Activated CD8-positive, alpha-beta T cell treated with anti-CD3 and anti-CD28 coated beads for 36 hours (primary cell): Measurements from ENCODE around the gene UBA7. TPM values are rescaled to one million over a fixed set of nuclear protein-coding genes. Genes with fewer than 3 reads are reported as not detected.
A peak's percentile ranks its signal among the peaks of the same experiment; 100 is the strongest.

Experiments
- ATAC-seq: fragments of 200-7000 bp; cut with Tn5 transposase; one replicate; pipeline ENCODE4 v1.10.0; 2021; ENCODE audit warnings: mild to moderate bottlenecking, moderate library complexity
- CTCF ChIA-PET: fragments of 350-600 bp; sonication (Branson Sonifier 250); formaldehyde crosslinking; loops from one replicate; lab custom pipeline; 2021; ENCODE audit warnings: antibody characterized with exemption; lab: Charles Lee
- POLR2A ChIA-PET: fragments of 350-600 bp; sonication (Branson Sonifier 250); formaldehyde crosslinking; loops from one replicate; lab custom pipeline; 2021; ENCODE audit warnings: antibody characterized with exemption; lab: Charles Lee
- DNase-seq: peaks from one replicate; pipeline ENCODE4 v3.0.0-alpha.2; 2020
- H3K27ac Mint-ChIP-seq: one replicate; pipeline ENCODE4 v1.8.0; 2021; ENCODE audit warnings: mild to moderate bottlenecking, mixed read lengths
- H3K27me3 Mint-ChIP-seq: one replicate; pipeline ENCODE4 v1.8.0; 2021; ENCODE audit warnings: mixed read lengths
- H3K36me3 Mint-ChIP-seq: one replicate; pipeline ENCODE4 v1.8.0; 2021; ENCODE audit warnings: low read depth, mixed read lengths
- H3K4me1 Mint-ChIP-seq: one replicate; pipeline ENCODE4 v1.8.0; 2021; ENCODE audit warnings: low read depth, mixed read lengths
- H3K4me3 Mint-ChIP-seq: one replicate; pipeline ENCODE4 v1.8.0; 2021; ENCODE audit warnings: mild to moderate bottlenecking, moderate library complexity, mixed read lengths
- H3K9me3 Mint-ChIP-seq: one replicate; pipeline ENCODE4 v1.8.0; 2021; ENCODE audit warnings: mixed read lengths
- intact Hi-C: fragments of 100-400 bp; cut with micrococcal nuclease; formaldehyde crosslinking; loops from one replicate; pipeline ENCODE4 v1.10.0; 2022
- total RNA-seq, 2 experiments: library from RNA; stranded (reverse); gene quantifications; one replicate each; pipeline ENCODE4 v1.2.3, GENCODE V29; 2021
- TF ChIP-seq, protein P1 (sequence below): fragments of 200-600 bp; IDR thresholded peaks from one replicate; pipeline ENCODE4 v1.8.0; 2022; ENCODE audit warnings: antibody characterized with exemption, mild to moderate bottlenecking

The UBA7 gene, protein sequence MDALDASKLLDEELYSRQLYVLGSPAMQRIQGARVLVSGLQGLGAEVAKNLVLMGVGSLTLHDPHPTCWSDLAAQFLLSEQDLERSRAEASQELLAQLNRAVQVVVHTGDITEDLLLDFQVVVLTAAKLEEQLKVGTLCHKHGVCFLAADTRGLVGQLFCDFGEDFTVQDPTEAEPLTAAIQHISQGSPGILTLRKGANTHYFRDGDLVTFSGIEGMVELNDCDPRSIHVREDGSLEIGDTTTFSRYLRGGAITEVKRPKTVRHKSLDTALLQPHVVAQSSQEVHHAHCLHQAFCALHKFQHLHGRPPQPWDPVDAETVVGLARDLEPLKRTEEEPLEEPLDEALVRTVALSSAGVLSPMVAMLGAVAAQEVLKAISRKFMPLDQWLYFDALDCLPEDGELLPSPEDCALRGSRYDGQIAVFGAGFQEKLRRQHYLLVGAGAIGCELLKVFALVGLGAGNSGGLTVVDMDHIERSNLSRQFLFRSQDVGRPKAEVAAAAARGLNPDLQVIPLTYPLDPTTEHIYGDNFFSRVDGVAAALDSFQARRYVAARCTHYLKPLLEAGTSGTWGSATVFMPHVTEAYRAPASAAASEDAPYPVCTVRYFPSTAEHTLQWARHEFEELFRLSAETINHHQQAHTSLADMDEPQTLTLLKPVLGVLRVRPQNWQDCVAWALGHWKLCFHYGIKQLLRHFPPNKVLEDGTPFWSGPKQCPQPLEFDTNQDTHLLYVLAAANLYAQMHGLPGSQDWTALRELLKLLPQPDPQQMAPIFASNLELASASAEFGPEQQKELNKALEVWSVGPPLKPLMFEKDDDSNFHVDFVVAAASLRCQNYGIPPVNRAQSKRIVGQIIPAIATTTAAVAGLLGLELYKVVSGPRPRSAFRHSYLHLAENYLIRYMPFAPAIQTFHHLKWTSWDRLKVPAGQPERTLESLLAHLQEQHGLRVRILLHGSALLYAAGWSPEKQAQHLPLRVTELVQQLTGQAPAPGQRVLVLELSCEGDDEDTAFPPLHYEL
- total RNA-seq, result 10 to 100 TPM; 69.9 to 72.3 TPM

DNA sequence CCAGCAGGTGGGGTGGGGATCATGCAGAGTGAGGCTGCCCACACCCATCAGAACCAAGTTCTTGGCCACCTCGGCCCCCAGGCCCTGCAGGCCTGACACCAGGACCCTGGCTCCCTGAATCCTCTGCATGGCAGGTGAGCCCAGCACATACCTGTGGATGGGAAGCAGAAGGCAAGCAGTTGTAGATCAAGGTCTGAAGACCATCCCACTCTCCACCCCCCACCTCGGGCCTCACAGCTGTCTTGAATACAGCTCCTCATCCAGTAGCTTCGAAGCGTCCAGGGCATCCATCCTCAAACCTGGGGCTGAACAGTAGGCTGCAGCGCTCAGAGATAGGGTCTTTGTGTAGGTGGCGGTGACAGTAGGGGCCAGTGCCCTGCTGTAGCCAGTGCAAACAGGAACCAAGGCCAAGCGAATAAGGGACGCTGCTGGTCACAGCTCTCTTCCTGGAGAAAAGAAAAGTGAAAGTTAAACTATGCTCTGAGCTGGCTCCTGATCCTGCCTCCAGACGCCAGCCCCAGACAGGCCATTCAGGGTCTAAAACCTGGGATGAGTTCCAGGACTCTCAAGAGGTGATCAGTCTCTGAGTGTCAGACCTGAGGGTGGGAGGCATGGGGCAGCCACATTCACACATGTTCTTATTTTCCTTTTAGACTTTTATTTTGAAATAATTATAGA, at the start of gene UBA7:
TSS of gene UBA7 (minus strand) at position 457 of the 678 bp plus-strand sequence. CDS start at position 291, 166 bp downstream.
- H3K27me3 Mint-ChIP-seq, result no peaks in the 10 kb centered on the region
- DNase-seq (peak; percentile 51), ATAC-seq (peak; percentile 87)
- H3K9me3 Mint-ChIP-seq, result no peaks in the 10 kb centered on the region
- TF ChIP-seq, protein P1, sequence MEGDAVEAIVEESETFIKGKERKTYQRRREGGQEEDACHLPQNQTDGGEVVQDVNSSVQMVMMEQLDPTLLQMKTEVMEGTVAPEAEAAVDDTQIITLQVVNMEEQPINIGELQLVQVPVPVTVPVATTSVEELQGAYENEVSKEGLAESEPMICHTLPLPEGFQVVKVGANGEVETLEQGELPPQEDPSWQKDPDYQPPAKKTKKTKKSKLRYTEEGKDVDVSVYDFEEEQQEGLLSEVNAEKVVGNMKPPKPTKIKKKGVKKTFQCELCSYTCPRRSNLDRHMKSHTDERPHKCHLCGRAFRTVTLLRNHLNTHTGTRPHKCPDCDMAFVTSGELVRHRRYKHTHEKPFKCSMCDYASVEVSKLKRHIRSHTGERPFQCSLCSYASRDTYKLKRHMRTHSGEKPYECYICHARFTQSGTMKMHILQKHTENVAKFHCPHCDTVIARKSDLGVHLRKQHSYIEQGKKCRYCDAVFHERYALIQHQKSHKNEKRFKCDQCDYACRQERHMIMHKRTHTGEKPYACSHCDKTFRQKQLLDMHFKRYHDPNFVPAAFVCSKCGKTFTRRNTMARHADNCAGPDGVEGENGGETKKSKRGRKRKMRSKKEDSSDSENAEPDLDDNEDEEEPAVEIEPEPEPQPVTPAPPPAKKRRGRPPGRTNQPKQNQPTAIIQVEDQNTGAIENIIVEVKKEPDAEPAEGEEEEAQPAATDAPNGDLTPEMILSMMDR, result no peak
- H3K4me1 Mint-ChIP-seq, result peaks cover 28% of the 10 kb centered on the region
- ChIA-PET POLR2A (interaction anchor here (0.9 to 2.8 kb wide), 5 partner anchors 8 to 127 kb away, joined by 3 to 17 read pairs (median 4); partner anchors contain the start of gene INKA1), CTCF (interaction anchor here (0.5 to 20.5 kb wide), 3 partner anchors 11 to 121 kb away, joined by 3 to 412 read pairs (median 34); partner anchors contain the start of gene INKA1)
- H3K36me3 Mint-ChIP-seq, result peaks cover 9% of the 10 kb centered on the region
- peak within 1 kb of the TSS; percentile 92 for H3K4me3 Mint-ChIP-seq
- intact Hi-C loops, result no loop called here
- peak within 1 kb of the TSS; percentile 96 for H3K27ac Mint-ChIP-seq

GRCh38 chr3:49859576-49860305, 46.0 kb upstream of the UBA7 start:
- DNase-seq (no peak), ATAC-seq (no peak)
- Mint-ChIP-seq H3K4me1 (peaks cover 10% of the 10 kb centered on the region), H3K4me3 (no peak overlapping the region), H3K27ac (no peak overlapping the region), H3K27me3 (peaks cover 5% of the 10 kb centered on the region), H3K9me3 (no peaks in the 10 kb centered on the region), H3K36me3 (no peaks in the 10 kb centered on the region)
- CTCF ChIA-PET, result no interaction called here
- TF ChIP-seq, protein P1, result no peak
- POLR2A ChIA-PET, result no interaction called here
- intact Hi-C loops, result no loop called here

- intact Hi-C loops, result no loop called here
- POLR2A ChIA-PET, result interaction anchor here (1.0 to 3.1 kb wide), 5 partner anchors 11 to 73 kb away, joined by 3 to 17 read pairs (median 4); partner anchors contain the start of genes CAMKV and MON1A
Measured at GRCh38 chr3:49856181-49857005, 42.6 kb upstream of the UBA7 start, which contains the start of gene TRAIP. Gene TRAIP, minus strand, starts transcription at chr3:49856564. Its CDS starts 111 bp downstream, at chr3:49856453.

More at GRCh38 chr3:49856181-49857005, 42.6 kb upstream of the UBA7 start, which contains the start of gene TRAIP:
- CTCF ChIA-PET, result interaction anchor here (0.9 to 3.2 kb wide), 7 partner anchors 15 to 54 kb away, joined by 3 to 20 read pairs (median 5); partner anchors contain the start of gene INKA1
- peak within 1 kb of the TSS; percentile 88 for H3K27ac Mint-ChIP-seq
- DNase-seq, result peak; percentile 96
- no peaks in the 10 kb centered on the region for H3K36me3 Mint-ChIP-seq
- no peaks in the 10 kb centered on the region for H3K27me3 Mint-ChIP-seq
- H3K4me1 Mint-ChIP-seq, result peaks cover 12% of the 10 kb centered on the region
- no peaks in the 10 kb centered on the region for H3K9me3 Mint-ChIP-seq
- TF ChIP-seq, protein P1, result no peak
- ATAC-seq, result peak; percentile 99
- H3K4me3 Mint-ChIP-seq, result peak within 1 kb of the TSS; percentile 98
